ENCODE data around the gene KCTD14.

Gene KCTD14

DNA sequence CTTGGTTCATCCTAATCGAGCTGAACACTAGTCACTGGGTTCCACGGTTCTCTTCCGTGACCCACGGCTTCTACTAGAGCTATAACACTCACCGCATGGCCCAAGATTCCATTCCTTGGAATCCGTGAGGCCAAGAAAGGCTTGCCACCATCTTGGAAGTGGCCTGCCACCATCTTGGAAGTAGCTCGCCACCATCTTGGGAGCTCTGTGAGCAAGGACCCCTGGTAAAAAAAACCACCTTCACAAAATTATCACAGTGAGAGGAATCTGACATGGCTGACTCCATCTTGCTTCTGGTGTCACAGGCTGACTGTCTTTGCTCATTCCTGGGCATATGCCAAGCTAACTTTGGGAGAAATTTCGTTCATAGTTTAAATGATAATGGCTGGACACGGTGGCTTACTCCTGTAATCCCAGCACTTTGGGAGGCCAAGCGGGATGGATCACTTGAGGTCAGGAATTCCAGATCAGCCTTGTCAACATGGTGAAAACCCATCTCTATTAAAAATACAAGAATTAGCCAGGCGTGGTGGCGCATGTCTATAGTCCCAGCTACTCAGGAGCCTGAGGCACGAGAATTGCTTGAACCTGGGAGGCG is 18.9 kb upstream of the KCTD14 start:
- no peak for TF ChIP-seq FOXP2 (optimal IDR thresholded peaks at IDR 0.05; ENCODE audit: borderline replicate concordance, extremely low read depth, extremely low read length, insufficient read depth)
- no peak for TF ChIP-seq SIN3A (IDR thresholded peaks at IDR 0.05; ENCODE audit: borderline replicate concordance, insufficient read depth, low read length)
- TF ChIP-seq TAF1 (IDR thresholded peaks at IDR 0.05; ENCODE audit: borderline replicate concordance, insufficient read depth, low read length) = no peak
- TF ChIP-seq, protein P1, sequence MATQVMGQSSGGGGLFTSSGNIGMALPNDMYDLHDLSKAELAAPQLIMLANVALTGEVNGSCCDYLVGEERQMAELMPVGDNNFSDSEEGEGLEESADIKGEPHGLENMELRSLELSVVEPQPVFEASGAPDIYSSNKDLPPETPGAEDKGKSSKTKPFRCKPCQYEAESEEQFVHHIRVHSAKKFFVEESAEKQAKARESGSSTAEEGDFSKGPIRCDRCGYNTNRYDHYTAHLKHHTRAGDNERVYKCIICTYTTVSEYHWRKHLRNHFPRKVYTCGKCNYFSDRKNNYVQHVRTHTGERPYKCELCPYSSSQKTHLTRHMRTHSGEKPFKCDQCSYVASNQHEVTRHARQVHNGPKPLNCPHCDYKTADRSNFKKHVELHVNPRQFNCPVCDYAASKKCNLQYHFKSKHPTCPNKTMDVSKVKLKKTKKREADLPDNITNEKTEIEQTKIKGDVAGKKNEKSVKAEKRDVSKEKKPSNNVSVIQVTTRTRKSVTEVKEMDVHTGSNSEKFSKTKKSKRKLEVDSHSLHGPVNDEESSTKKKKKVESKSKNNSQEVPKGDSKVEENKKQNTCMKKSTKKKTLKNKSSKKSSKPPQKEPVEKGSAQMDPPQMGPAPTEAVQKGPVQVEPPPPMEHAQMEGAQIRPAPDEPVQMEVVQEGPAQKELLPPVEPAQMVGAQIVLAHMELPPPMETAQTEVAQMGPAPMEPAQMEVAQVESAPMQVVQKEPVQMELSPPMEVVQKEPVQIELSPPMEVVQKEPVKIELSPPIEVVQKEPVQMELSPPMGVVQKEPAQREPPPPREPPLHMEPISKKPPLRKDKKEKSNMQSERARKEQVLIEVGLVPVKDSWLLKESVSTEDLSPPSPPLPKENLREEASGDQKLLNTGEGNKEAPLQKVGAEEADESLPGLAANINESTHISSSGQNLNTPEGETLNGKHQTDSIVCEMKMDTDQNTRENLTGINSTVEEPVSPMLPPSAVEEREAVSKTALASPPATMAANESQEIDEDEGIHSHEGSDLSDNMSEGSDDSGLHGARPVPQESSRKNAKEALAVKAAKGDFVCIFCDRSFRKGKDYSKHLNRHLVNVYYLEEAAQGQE (IDR thresholded peaks at IDR 0.05; ENCODE audit: insufficient read depth in 1 of 2, low read depth in 2 of 2, low read length in 2 of 2) = no peak
- no peak for TF ChIP-seq POLR2AphosphoS5 (IDR thresholded peaks at IDR 0.05; ENCODE audit: low read depth, low read length)

DNA sequence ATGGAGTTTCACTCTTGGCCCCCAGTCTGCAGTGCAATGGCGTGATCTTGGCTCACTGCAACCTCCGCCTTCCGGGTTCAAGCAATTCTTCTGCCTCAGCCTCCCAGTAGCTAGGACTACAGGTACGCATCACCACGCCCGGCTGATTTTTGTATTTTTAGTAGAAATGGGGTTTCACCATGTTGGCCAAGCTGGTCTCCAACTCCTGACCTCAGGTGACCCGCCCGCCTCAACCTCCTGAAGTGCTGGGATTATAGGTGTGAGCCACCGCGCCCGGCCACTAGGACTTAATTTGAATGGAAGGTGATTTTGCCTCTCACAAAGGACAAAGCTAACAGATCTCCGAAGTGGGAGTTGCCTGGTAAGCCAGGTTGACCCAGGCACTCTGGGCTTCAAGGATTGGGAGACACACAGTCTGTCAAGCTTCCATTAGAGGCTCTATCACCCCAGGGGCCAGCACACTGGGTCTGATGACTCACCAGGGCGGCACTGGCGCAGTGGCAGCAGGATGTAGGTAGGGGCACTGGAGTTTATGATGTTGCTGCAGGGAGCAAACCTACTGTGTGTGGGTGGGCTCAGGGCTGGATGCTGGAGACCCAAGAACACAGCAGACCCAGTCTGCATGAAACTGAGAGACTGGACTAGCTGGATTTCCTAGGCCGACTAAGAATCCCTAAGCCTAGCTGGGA is 17.8 kb upstream of the KCTD14 start:
- TF ChIP-seq FOXP2 (optimal IDR thresholded peaks at IDR 0.05; ENCODE audit: borderline replicate concordance, extremely low read depth, extremely low read length, insufficient read depth) = no peak
- TF ChIP-seq, protein P1 (IDR thresholded peaks at IDR 0.05; ENCODE audit: insufficient read depth in 1 of 2, low read depth in 2 of 2, low read length in 2 of 2) = no peak
- TF ChIP-seq SIN3A (IDR thresholded peaks at IDR 0.05; ENCODE audit: borderline replicate concordance, insufficient read depth, low read length) = no peak
- TF ChIP-seq POLR2AphosphoS5 (IDR thresholded peaks at IDR 0.05; ENCODE audit: low read depth, low read length) = no peak
- TF ChIP-seq TAF1 (IDR thresholded peaks at IDR 0.05; ENCODE audit: borderline replicate concordance, insufficient read depth, low read length) = no peak

DNA sequence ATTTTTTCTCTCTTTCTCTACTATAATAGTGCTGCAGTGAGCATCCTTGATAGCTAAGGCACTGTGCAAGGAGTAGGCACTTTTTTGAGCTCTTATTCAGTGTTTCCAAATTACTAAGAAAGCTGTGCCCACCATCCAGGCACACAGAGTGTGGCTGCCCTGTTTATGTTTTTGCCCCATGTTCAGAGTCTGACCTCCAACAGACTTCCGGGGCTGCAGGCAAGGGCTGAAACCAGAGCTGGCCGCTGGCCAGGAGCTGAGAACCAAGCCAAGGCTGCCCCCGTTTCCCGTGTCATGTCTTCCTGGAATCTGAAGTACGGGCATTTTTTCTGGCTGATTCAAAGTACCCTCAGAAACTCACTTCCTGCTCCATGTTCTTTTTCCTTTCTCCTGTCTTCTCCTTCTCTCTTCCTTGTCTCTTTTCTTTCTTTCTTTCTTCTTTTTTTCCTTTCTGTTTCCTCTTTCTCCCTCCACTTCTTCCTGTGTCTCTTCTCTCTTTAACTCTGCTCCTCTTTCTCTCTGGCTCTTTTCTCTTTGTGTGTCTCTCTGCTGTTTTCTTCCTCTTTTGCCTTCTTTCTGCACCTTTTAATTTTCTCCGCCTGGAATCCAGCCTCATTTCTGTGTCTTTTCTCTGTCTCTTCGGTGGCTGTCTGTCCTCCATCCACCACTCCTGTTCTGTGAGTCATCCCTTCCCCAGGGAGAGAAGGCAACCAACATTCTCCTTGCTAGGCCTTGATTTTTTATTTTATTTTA is 17.0 kb upstream of the KCTD14 start:
- TF ChIP-seq SIN3A (IDR thresholded peaks at IDR 0.05; ENCODE audit: borderline replicate concordance, insufficient read depth, low read length) (peak; percentile 81; the same call in 1 of the 2 replicates), TAF1 (IDR thresholded peaks at IDR 0.05; ENCODE audit: borderline replicate concordance, insufficient read depth, low read length) (peak; percentile 53; the same call in 1 of the 2 replicates), FOXP2 (optimal IDR thresholded peaks at IDR 0.05; ENCODE audit: borderline replicate concordance, extremely low read depth, extremely low read length, insufficient read depth) (peak; percentile 51), POLR2AphosphoS5 (IDR thresholded peaks at IDR 0.05; ENCODE audit: low read depth, low read length) (0 out of 2 replicates have a peak, but pooled peaks have one; percentile 36)
- TF ChIP-seq, protein P1 (IDR thresholded peaks at IDR 0.05; ENCODE audit: insufficient read depth in 1 of 2, low read depth in 2 of 2, low read length in 2 of 2) = peak in 1 of 2 experiments; percentile 66; a peak in 1 of 4 replicates

DNA sequence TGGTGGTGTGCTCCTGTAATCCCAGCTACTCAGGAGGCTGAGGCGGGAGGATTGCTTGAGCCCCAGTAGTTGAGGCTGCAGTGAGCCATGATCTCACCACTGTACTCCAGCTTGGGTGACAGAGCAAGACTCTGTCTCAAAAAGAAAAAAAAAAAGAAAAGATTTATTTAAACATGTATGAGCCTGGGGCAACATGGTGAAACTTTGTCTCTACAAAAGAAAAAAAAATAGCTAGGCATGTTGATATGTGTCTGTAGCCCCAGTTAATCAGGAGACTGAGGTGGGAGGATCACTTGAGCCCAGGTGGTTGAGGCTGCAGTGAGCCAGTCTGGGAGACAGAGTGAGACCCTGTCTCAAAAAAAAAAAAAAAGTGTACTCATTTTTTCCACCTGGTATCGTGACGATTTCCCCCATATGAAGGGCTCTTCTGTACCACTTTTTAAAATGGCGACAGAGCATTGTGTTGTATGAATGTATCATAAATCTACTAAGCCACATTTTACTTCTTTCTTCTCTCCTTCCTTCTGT is 16.4 kb upstream of the KCTD14 start:
- TF ChIP-seq POLR2AphosphoS5 (IDR thresholded peaks at IDR 0.05; ENCODE audit: low read depth, low read length) = no peak
- TF ChIP-seq TAF1 (IDR thresholded peaks at IDR 0.05; ENCODE audit: borderline replicate concordance, insufficient read depth, low read length) = no peak
- TF ChIP-seq, protein P1 (IDR thresholded peaks at IDR 0.05; ENCODE audit: insufficient read depth in 1 of 2, low read depth in 2 of 2, low read length in 2 of 2) = no peak
- no peak for TF ChIP-seq SIN3A (IDR thresholded peaks at IDR 0.05; ENCODE audit: borderline replicate concordance, insufficient read depth, low read length)
- no peak for TF ChIP-seq FOXP2 (optimal IDR thresholded peaks at IDR 0.05; ENCODE audit: borderline replicate concordance, extremely low read depth, extremely low read length, insufficient read depth)
